Esophagus squamous epithelium (tissue), 4 donors: ENCODE measurements around the gene PKN3.

Experiments
- CTCF ChIP-seq, 6 experiments: fragments of 450-650 bp in 4 of 6; fragments of 200-600 bp in 2 of 6; sonication (generic) in 2 of 6; IDR thresholded peaks; one replicate each; pipeline ENCODE4 v1.5.1; 2016 to 2019; ENCODE audit warnings: antibody characterized with exemption in 6 of 6, mild to moderate bottlenecking in 4 of 6, moderate library complexity in 4 of 6
- POLR2A ChIP-seq, 4 donors: fragments of 450-650 bp; IDR thresholded peaks; one replicate each; pipeline ENCODE4 v1.6.1; 2017; ENCODE audit warnings: antibody characterized with exemption in 4 of 4, mild to moderate bottlenecking in 4 of 4, moderate library complexity in 3 of 4

GRCh38 chr9:128689293-128689774 is 13.0 kb upstream of the PKN3 start:
- TF ChIP-seq CTCF (IDR thresholded peaks at IDR 0.05) (no peak), POLR2A (IDR thresholded peaks at IDR 0.05) (no peak)
